HG02840 (cell line): ENCODE results near the gene GPR141.

Experiments used
- ATAC-seq: cut with Tn5 transposase; IDR thresholded peaks from one replicate; pipeline ENCODE4 v1.9.1; 2021; ENCODE audit warnings: mild to moderate bottlenecking, moderate library complexity, moderate number of reproducible peaks; ENCODE audit not compliant: unreplicated experiment, low FRiP score

GPR141 gene

GRCh38 chr7:37775921-37776320, 92.4 kb downstream of the GPR141 start:
- ATAC-seq: no peak

- ATAC-seq: no peak
Measured at GRCh38 chr7:37781156-37781555, 97.6 kb downstream of the GPR141 start.

GRCh38 chr7:37782166-37782565, 98.6 kb downstream of the GPR141 start:
- ATAC-seq: no peak

- no peak for ATAC-seq
Measured at GRCh38 chr7:37784015-37784414, 100.4 kb downstream of the GPR141 start.

GRCh38 chr7:37786741-37787569, 103.4 kb downstream of the GPR141 start:
- peak; percentile 87 for ATAC-seq
